ENCODE data around the gene NELFE.
A peak's percentile ranks its signal among the peaks of the same experiment; 100 is the strongest.
"Not testable (repeated sequence)": the region's sequence is repeated elsewhere in the genome, so short reads cannot be mapped to it uniquely, and the experiment has no call there.

NELFE gene

DNA sequence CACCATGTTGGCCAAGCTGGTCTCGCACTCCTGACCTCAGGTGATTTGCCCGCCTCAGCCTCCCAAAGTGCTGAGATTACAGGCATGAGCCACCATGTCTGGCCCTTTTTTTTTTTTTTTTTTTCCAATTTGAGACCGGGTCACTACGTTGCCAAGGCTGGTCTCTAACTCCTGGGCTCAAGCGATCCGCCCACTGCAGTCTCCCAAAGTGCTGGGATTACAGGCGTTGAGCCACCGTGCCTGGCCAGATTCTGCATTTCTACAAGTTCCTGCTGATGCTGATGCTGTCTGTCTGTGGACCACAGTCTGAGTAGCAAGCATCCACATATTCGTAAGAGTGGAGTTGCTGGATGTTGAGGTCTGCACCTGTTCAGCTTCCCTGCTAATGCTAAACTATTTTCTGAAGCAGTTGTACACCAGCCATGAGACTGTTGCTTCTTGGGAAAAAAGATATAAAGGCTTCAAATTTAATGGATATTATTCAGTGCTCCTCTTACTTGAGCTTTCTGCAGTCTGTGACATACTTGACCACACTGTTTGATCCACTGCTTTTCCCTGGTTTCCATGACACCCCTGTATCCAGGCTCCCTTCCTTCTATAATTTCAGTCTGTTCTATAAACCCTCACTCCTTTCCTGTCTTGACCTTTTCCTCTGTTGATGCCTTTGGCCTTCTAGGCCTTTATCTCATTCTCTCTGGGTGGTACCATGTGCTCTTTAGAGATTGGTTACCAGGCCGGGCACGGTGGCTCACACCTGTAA lies 46.8 kb downstream of the NELFE start:
- DNase-seq = no peak

DNA sequence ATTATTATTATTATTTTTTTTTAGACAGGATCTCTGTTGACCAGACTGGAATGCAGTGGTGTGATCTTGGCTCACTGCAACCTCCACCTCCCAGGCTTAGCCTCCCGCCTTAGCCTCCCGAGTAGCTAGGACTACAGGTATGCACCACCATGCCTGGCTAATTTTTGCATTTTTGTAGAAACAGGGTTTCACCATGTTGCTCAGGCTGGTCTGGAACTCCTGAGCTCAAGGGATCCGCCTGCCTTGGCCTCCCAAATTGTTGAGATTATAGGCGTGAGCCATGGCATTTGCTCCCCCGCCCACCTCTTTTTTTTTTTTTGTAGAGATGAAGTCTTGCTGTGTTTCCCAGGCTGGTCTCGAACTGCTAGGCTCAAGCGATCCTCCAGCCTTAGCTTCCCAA lies 49.5 kb downstream of the NELFE start:
- not testable (repeated sequence) for DNase-seq

DNA sequence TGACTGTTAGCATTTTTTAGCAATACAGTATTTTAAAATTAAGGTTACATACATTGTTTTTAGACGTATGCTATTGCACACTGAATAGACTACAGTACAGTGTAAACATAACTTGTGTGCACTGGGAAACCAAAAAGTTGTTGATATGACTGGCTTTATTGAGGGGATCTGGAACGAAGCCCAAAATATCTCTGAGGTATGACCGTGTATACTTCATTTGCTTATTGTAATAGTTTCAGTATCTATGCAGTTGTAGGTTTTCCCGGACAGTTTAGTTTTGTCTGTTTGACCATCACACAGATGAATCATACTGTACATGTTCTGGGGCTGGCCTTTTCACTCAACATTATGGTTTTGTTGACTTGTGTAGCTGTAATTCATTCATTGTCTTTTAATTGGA lies 50.0 kb downstream of the NELFE start:
- DNase-seq = no peak

DNA sequence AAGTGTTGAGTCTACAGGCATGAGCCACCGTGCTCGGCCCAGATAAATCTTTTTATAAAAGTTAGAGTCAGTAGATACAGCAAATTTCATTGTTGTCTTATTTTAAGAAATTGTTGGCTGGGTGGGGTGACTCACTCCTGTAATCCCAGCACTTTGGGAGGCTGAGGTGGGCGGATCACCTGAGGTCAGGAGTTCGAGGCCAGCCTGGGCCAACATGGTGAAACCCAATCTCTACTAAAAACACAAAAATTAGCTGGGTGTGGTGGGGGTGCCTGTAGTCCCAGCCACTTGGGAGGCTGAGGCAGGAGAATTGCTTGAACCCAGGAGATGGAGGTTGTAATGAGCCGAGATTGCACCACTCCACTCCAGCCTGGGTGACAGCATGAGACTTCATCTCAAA lies 50.5 kb downstream of the NELFE start:
- DNase-seq = not testable (repeated sequence)

DNA sequence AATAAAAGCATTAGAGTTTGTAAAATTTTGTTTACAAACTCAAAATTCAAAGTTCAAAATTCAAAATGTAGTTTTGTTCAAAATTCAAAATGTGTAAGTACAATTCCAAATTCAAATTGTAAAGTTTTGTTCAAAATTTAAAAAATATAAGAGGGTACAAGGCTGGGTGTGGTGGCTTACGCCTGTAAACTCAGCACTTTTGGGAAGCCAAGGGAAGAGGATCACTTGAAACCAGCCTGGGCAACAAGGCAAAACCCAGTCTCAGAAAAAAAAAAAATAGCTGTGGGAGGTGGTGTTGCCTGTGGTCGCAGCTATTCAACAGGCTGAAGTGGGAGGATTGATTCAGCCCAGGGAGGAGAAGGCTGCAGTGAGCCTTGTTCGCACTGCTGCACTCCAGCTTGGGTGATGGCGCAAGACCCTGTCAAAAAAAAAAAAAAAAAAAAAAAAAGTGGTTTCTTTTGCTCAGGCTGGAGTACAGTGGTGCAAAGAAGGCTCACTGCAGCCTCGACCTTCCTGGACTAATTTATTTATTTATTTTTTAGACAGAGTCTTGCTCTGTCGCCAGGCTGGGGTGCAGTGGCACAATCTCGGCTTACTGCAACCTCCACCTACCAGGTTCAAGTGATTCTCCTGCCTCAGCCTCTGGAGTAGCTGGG lies 51.5 kb downstream of the NELFE start:
- peak in 1 of 2 experiments; percentile 30 for DNase-seq

DNA sequence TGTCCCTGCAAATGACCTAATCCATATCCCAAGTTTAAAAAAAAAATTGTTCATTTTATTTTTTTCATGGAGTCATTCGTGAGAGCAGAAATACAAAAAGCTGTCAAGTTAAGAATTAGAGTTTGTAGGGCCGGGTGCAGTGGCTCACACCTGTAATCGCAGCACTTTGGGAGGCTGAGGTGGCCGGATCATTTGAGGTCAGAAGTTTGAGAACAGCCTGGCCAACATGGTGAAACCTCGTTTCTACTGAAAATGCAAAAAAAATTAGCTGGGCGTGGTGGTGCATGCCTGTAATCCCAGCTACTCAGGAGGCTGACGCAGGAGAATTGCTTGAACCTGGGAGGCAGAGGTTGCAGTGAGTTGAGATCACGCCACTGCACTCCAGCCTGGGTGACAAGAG lies 52.0 kb downstream of the NELFE start:
- not testable (repeated sequence) for DNase-seq

DNA sequence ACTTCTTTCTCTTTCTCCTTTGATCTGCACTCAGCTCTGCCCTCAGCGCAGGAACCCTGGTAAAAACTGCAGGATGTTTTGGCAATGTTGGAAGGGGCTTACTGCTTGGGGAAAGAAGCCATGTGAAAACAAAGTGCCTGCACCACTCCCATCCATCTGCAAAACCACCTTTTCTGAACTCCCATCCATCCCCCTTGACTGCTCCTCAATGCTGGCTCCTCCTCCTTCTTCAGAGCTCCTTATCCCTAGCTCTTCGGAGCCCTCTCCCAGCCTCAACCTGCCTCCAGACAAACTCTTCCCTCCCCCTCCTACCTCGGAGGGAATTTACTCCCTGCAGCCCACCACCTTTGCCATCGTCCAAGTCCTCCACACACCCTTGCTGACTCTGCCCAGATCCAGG lies 52.6 kb downstream of the NELFE start:
- no peak for DNase-seq

DNA sequence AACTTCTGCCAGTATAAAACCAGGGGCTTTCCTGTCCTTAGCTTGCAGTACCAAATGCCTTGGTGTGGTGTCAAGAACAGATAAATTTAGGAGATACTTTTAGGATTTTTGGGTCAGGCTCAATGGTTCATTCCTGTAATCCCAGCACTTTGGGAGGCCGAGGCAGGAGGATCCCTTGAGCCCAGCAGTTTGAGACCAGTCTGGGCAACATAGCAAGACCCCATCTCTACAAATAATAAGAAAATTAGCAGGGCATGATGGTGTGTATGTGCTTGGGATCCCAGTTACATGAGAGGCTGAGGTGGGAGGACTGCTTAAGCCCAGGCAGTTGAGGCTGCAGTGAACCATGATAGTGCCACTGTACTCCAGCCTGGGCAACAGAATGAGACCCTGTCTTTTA lies 53.7 kb downstream of the NELFE start:
- DNase-seq = no peak

DNA sequence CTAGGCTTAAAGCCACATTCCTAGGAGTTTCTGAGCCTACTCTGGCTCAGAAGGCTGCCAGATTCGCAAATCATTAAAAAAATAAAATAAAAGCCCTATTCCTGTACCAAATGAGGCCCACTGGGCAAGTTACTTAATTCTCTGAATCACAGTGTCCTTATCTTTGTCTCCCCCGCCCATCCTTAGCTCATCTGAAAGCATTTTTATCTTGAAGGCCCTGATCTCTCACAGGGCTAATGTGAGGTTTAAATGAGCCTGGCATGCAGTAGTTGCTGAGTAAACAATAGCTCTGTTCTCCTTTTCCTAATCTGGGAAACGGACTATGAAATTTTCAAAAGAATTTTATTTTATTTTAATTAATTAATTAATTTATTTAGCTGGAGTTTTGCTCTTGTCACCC lies 54.8 kb downstream of the NELFE start:
- DNase-seq = no peak
